ENCODE results near the gene SPATA45. TPM values are rescaled to one million over a fixed set of nuclear protein-coding genes. Genes with fewer than 3 reads are reported as not detected.
A peak's percentile ranks its signal among the peaks of the same experiment; 100 is the strongest.

Gene SPATA45
- total and polyA plus RNA-seq, 2 of the 13 experiments (the other 11 are each of a cell fraction or from before 2014, with no cell fraction given) = 0.17 to 0.64 TPM

GRCh38 chr1:212791676-212792395, 55.6 kb downstream of the SPATA45 start, which contains the start of the genes NSL1 and TATDN3 (continued):
- TF ChIP-seq ZNF354B (CRISPR knock-in tag; IDR thresholded peaks at IDR 0.05) (no peak; the same call in 1 of the 2 replicates), JDP2 (CRISPR knock-in tag; IDR thresholded peaks at IDR 0.05; ENCODE audit: borderline replicate concordance) (no peak), FUBP1 (CRISPR knock-in tag; IDR thresholded peaks at IDR 0.05; ENCODE audit: borderline replicate concordance) (no peak), MIER3 (CRISPR knock-in tag; IDR thresholded peaks at IDR 0.05; ENCODE audit: borderline replicate concordance) (peak; percentile 95; the same call in 1 of the 2 replicates), ATM (IDR thresholded peaks at IDR 0.05; ENCODE audit: borderline replicate concordance) (no peak), ZNF674 (CRISPR knock-in tag; IDR thresholded peaks at IDR 0.05; ENCODE audit: low read depth) (peak; percentile 35; the same call in 1 of the 2 replicates), JARID2 (CRISPR knock-in tag; IDR thresholded peaks at IDR 0.05; ENCODE audit: insufficient replicate concordance) (peak; percentile 74), GFI1 (CRISPR knock-in tag; IDR thresholded peaks at IDR 0.05; ENCODE audit: borderline replicate concordance) (peak; percentile 83), ZFP41 (CRISPR knock-in tag; IDR thresholded peaks at IDR 0.05; ENCODE audit: borderline replicate concordance) (peak; percentile 87; the same call in 1 of the 2 replicates), XRCC5 (optimal IDR thresholded peaks at IDR 0.05; ENCODE audit: low read length) (peak; percentile 99), ZNF780A (CRISPR knock-in tag; IDR thresholded peaks at IDR 0.05) (no peak; the same call in 1 of the 2 replicates), POLR2AphosphoS2 (IDR thresholded peaks at IDR 0.05; ENCODE audit: low read depth, low read length) (no peak), MBNL3 (CRISPR knock-in tag; conservative IDR thresholded peaks at IDR 0.05) (no peak), MAFK (conservative IDR thresholded peaks at IDR 0.05 in 1 of 2, IDR thresholded peaks at IDR 0.05 in 1 of 2; ENCODE audit: low read length in 2 of 2) (no peak), HDAC6 (IDR thresholded peaks at IDR 0.05; ENCODE audit: low read depth, low read length) (no peak), NFE2L1 (CRISPR knock-in tag; IDR thresholded peaks at IDR 0.05; ENCODE audit: borderline replicate concordance) (no peak), ZGPAT (CRISPR knock-in tag; IDR thresholded peaks at IDR 0.05) (peak; percentile 99), SP4 (CRISPR knock-in tag; IDR thresholded peaks at IDR 0.05) (peak; percentile 91)
- TF ChIP-seq, protein P1, sequence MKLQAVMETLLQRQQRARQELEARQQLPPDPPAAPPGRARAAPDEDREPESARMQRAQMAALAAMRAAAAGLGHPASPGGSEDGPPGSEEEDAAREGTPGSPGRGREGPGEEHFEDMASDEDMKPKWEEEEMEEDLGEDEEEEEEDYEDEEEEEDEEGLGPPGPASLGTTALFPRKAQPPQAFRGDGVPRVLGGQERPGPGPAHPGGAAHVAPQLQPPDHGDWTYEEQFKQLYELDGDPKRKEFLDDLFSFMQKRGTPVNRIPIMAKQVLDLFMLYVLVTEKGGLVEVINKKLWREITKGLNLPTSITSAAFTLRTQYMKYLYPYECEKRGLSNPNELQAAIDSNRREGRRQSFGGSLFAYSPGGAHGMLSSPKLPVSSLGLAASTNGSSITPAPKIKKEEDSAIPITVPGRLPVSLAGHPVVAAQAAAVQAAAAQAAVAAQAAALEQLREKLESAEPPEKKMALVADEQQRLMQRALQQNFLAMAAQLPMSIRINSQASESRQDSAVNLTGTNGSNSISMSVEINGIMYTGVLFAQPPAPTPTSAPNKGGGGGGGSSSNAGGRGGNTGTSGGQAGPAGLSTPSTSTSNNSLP (IDR thresholded peaks at IDR 0.05; ENCODE audit: low read depth, low read length) = peak; percentile 26; the same call in 1 of the 2 replicates
- TF ChIP-seq, protein P2, sequence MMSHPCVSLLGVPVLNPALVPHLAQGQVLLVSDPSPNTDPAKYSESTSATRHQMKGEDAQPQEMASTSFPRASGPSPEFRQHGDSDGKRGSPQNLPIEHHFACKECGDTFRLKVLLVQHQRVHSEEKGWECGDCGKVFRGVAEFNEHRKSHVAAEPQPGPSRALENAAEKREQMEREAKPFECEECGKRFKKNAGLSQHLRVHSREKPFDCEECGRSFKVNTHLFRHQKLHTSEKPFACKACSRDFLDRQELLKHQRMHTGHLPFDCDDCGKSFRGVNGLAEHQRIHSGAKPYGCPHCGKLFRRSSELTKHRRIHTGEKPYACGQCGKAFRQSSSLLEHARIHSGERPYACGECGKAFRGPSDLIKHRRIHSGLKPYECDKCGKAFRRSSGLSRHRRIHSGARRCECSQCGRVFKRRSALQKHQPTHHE (CRISPR knock-in tag; IDR thresholded peaks at IDR 0.05; ENCODE audit: borderline replicate concordance) = peak; percentile 71; the same call in 1 of the 2 replicates
- TF ChIP-seq, protein P3, sequence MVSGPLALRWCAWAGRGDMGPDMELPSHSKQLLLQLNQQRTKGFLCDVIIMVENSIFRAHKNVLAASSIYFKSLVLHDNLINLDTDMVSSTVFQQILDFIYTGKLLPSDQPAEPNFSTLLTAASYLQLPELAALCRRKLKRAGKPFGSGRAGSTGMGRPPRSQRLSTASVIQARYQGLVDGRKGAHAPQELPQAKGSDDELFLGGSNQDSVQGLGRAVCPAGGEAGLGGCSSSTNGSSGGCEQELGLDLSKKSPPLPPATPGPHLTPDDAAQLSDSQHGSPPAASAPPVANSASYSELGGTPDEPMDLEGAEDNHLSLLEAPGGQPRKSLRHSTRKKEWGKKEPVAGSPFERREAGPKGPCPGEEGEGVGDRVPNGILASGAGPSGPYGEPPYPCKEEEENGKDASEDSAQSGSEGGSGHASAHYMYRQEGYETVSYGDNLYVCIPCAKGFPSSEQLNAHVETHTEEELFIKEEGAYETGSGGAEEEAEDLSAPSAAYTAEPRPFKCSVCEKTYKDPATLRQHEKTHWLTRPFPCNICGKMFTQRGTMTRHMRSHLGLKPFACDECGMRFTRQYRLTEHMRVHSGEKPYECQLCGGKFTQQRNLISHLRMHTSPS (CRISPR knock-in tag; IDR thresholded peaks at IDR 0.05; ENCODE audit: low read depth) = peak; percentile 58; the same call in 1 of the 2 replicates

Measured in HepG2 (cell line).